NT2/D1 (cell line): ENCODE measurements around the gene SMAD2.

Experiments
- SUZ12 ChIP-seq: IDR thresholded peaks from 2 replicates; pipeline ENCODE4 v1.6.1; 2011; ENCODE audit not compliant: insufficient read length, insufficient read depth; ENCODE audit errors: extremely low read depth
- YY1 ChIP-seq: IDR thresholded peaks from 2 replicates; pipeline ENCODE4 v1.6.1; 2011; ENCODE audit not compliant: insufficient read length, insufficient read depth
- ZNF274 ChIP-seq: IDR thresholded peaks from 2 replicates; pipeline ENCODE4 v1.6.1; 2011; ENCODE audit warnings: mild to moderate bottlenecking, low read depth, low read length

- TF ChIP-seq SUZ12 (no peak), YY1 (no peak), ZNF274 (no peak)
These were observed 719 bp downstream of the SMAD2 start for GRCh38 chr18:47929681-47930198.
